ENCODE measurements around the gene TDRD9.

- no peak for TF ChIP-seq CTCF (IDR thresholded peaks at IDR 0.05)
- no peak for TF ChIP-seq POLR2AphosphoS5 (IDR thresholded peaks at IDR 0.05; ENCODE audit: low read depth, low read length)
- no peak for TF ChIP-seq SIN3A (IDR thresholded peaks at IDR 0.05; ENCODE audit: borderline replicate concordance, insufficient read depth, low read depth, low read length)
- no peak for TF ChIP-seq REST (IDR thresholded peaks at IDR 0.05; ENCODE audit: insufficient read depth in 1 of 2, low read depth in 2 of 2, low read length in 1 of 2)
These were observed 12.6 kb upstream of the TDRD9 start for GRCh38 chr14:103915616-103916015.

Data from Panc1 (cell line).